Peyer's patch (tissue), 4 donors: ENCODE measurements around the gene LIPT2.

Experiments
- POLR2A ChIP-seq, 2 donors: fragments of 450-650 bp; IDR thresholded peaks; one replicate each; pipeline ENCODE4 v1.5.1; 2017; ENCODE audit warnings: antibody characterized with exemption in 2 of 2, mild to moderate bottlenecking in 2 of 2, moderate library complexity in 2 of 2
- TF ChIP-seq, protein P1 (sequence below), 6 experiments: fragments of 450-650 bp in 4 of 6; fragments of 200-600 bp in 2 of 6; sonication (generic) in 1 of 6; IDR thresholded peaks; one replicate each; pipeline ENCODE4 v1.5.1; 2017 to 2019; ENCODE audit warnings: antibody characterized with exemption in 6 of 6, mild to moderate bottlenecking in 3 of 6, moderate library complexity in 1 of 6

DNA sequence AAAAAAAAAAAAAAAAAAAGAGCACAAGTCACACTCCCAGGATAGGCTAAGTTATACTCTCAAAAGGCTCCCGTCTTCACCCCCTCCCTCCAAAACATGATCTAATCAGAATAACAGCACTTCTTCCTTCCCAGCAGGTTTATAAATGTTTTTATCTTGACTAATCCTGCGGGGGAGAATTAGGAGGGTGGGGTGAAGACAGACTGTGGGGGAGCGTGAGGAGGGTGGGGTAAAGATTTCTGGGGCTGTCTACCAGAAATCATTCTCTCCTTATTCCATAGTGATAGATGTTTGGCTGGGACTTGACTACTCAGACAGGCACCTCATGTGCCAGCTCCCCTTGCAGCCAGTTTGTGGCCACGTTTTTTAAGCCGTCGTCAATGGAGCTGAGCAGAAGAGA is 43.2 kb downstream of the LIPT2 start:
- TF ChIP-seq, protein P1, sequence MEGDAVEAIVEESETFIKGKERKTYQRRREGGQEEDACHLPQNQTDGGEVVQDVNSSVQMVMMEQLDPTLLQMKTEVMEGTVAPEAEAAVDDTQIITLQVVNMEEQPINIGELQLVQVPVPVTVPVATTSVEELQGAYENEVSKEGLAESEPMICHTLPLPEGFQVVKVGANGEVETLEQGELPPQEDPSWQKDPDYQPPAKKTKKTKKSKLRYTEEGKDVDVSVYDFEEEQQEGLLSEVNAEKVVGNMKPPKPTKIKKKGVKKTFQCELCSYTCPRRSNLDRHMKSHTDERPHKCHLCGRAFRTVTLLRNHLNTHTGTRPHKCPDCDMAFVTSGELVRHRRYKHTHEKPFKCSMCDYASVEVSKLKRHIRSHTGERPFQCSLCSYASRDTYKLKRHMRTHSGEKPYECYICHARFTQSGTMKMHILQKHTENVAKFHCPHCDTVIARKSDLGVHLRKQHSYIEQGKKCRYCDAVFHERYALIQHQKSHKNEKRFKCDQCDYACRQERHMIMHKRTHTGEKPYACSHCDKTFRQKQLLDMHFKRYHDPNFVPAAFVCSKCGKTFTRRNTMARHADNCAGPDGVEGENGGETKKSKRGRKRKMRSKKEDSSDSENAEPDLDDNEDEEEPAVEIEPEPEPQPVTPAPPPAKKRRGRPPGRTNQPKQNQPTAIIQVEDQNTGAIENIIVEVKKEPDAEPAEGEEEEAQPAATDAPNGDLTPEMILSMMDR (IDR thresholded peaks at IDR 0.05): no peak
- no peak for TF ChIP-seq POLR2A (IDR thresholded peaks at IDR 0.05)
